K562 (cell line): ENCODE results near the gene AGBL1. TPM values are rescaled to one million over a fixed set of nuclear protein-coding genes. Genes with fewer than 3 reads are reported as not detected.

ENCODE experiments used
- ATAC-seq: fragments of 200-7000 bp; cut with Tn5 transposase; 3 replicates; pipeline ENCODE4 v1.9.1; 2020; ENCODE audit warnings: moderate library complexity
- BruUV-seq: library from RNA; stranded (reverse); fragments of 400-500 nt; replicated peaks from 2 replicates; lab custom pipeline; 2021; lab: Mats Ljungman, UMichigan
- CTCF ChIA-PET: fragments of 300-600 bp; formaldehyde crosslinking; extraction: SDS; loops from one replicate; lab custom pipeline; 2021; ENCODE audit warnings: low intra/inter-chr PET ratio; lab: Yijun Ruan, JAX
- POLR2A ChIA-PET: fragments of 300-600, 350-650 bp; sonication (Branson Sonifier 250); formaldehyde crosslinking; extraction: SDS; loops from one replicate; lab custom pipeline; 2021; ENCODE audit warnings: antibody characterized with exemption, inconsistent platforms; lab: Yijun Ruan, JAX
- DNase-seq, 4 experiments: peaks; one replicate each; pipeline versions ENCODE4 v3.0.0 to v3.0.0-alpha.2; 2011 to 2018; ENCODE audit warnings: low spot score in 3 of 4, mixed read lengths in 3 of 4; ENCODE audit errors: extremely low read depth in 1 of 4
- FAIRE-seq: peaks from 2 replicates; lab custom pipeline; 2011; peaks lifted over from hg19 to GRCh38; lab: Jason Lieb, UNC
- H2AFZ ChIP-seq: 2 replicates; pipeline ENCODE4 v1.6.0; 2011; ENCODE audit warnings: low read depth, low read length, control low read depth, inconsistent platforms
- H3K27ac ChIP-seq: fragments of 200-600 bp; 3 replicates; pipeline ENCODE4 v1.8.0; 2011; ENCODE audit warnings: low read depth, mild to moderate bottlenecking, control low read depth, inconsistent platforms, low read length, moderate library complexity, mixed read lengths; ENCODE audit errors: extremely low read depth
- H3K27me3 ChIP-seq, 2 experiments: fragments of 300-600 bp in 1 of 2; 2 replicates in 1 of 2; 3 replicates in 1 of 2; pipeline versions ENCODE4 v1.6.0 to v1.8.0; 2011; ENCODE audit warnings: inconsistent platforms in 2 of 2, low read length in 2 of 2, mild to moderate bottlenecking in 1 of 2, mixed read lengths in 1 of 2, moderate library complexity in 1 of 2; ENCODE audit not compliant: control insufficient read depth in 2 of 2, insufficient read depth in 2 of 2
- H3K36me3 ChIP-seq: fragments of 300-600 bp; 3 replicates; pipeline ENCODE4 v1.8.0; 2011; ENCODE audit warnings: mild to moderate bottlenecking, low read length, inconsistent platforms; ENCODE audit not compliant: control insufficient read depth, insufficient read depth
- H3K4me1 ChIP-seq, 2 experiments: fragments of 200-600 bp in 1 of 2; replicated peaks in 1 of 2; 2 replicates in 1 of 2; 3 replicates in 1 of 2; pipeline versions ENCODE4 v1.5.1 to v1.8.0; 2011; ENCODE audit warnings: inconsistent platforms in 2 of 2, low read length in 2 of 2, mild to moderate bottlenecking in 1 of 2, mixed read lengths in 1 of 2, moderate library complexity in 1 of 2; ENCODE audit not compliant: control insufficient read depth in 2 of 2, insufficient read depth in 2 of 2
- H3K4me2 ChIP-seq: 2 replicates; pipeline ENCODE4 v1.6.1; 2011; ENCODE audit warnings: low read length, control low read depth, inconsistent platforms, mixed read lengths; ENCODE audit not compliant: insufficient read depth
- H3K4me3 ChIP-seq: fragments of 200-600 bp; sonication (generic), shearing (Covaris generic); 2 replicates; pipeline ENCODE4 v1.5.1; 2016; ENCODE audit warnings: control low read depth, inconsistent platforms
- H3K79me2 ChIP-seq: fragments of 200-600 bp; 3 replicates; pipeline ENCODE4 v1.8.0; 2011; ENCODE audit warnings: low read length, inconsistent platforms; ENCODE audit not compliant: control insufficient read depth, insufficient read depth
- H3K9ac ChIP-seq, 2 experiments: 2 replicates each; pipeline versions ENCODE4 v1.6.0 to v1.6.1; 2011; ENCODE audit warnings: low read depth in 2 of 2, low read length in 2 of 2, control low read depth in 1 of 2, inconsistent platforms in 1 of 2, mild to moderate bottlenecking in 1 of 2, mixed read lengths in 1 of 2; ENCODE audit not compliant: insufficient read depth in 1 of 2
- H3K9me1 ChIP-seq: one replicate; pipeline ENCODE4 v1.6.0; 2011; ENCODE audit warnings: inconsistent platforms, mild to moderate bottlenecking, low read length, moderate library complexity; ENCODE audit not compliant: control insufficient read depth, insufficient read depth
- H3K9me3 ChIP-seq: replicated peaks from 2 replicates; pipeline ENCODE4 v1.5.1; 2011; ENCODE audit warnings: low read depth, low read length, inconsistent platforms; ENCODE audit not compliant: control insufficient read depth, insufficient read depth
- H4K20me1 ChIP-seq: replicated peaks from 2 replicates; pipeline ENCODE4 v1.6.1; 2011; ENCODE audit warnings: low read length, inconsistent platforms, mixed read lengths; ENCODE audit not compliant: control insufficient read depth, insufficient read depth
- HDAC8 ChIP-seq: fragments of 450-650 bp; IDR thresholded peaks from 2 replicates; pipeline ENCODE4 v1.6.1; 2016; ENCODE audit warnings: mild to moderate bottlenecking, missing genetic modification characterization, moderate library complexity, missing compliant biosample characterization
- HNRNPLL ChIP-seq: fragments of 200-400 bp; formaldehyde crosslinking; IDR thresholded peaks from 2 replicates; pipeline ENCODE4 v1.6.1; 2017; ENCODE audit warnings: low read length, low read depth, mild to moderate bottlenecking; ENCODE audit not compliant: poor library complexity, severe bottlenecking
- JUN ChIP-seq, 2 experiments: sonication (generic) in 1 of 2; formaldehyde crosslinking in 1 of 2; IDR thresholded peaks; 2 replicates each; pipeline versions ENCODE4 v1.6.1 to v1.8.0; 2012 to 2022; ENCODE audit warnings: borderline replicate concordance in 2 of 2, mild to moderate bottlenecking in 2 of 2, improper control_type of control experiment in 1 of 2, low read depth in 1 of 2, low read length in 1 of 2, missing genetic modification reagents in 1 of 2
- MBD1 ChIP-seq: fragments of 250-450 bp; sonication (Bioruptor Pico); IDR thresholded peaks from 2 replicates; pipeline ENCODE4 v1.8.0; 2022; ENCODE audit warnings: inconsistent platforms
- PHF21A ChIP-seq: fragments of 450-650 bp; IDR thresholded peaks from 2 replicates; pipeline ENCODE4 v1.6.1; 2017; ENCODE audit warnings: low read depth, borderline replicate concordance
- POLR2AphosphoS2 ChIP-seq: IDR thresholded peaks from 2 replicates; pipeline ENCODE4 v1.6.1; 2012; ENCODE audit warnings: low read length, improper control_type of control experiment
- PRMT5 ChIP-seq: sonication (generic); formaldehyde crosslinking; IDR thresholded peaks from 2 replicates; pipeline ENCODE4 v1.5.0; 2020; ENCODE audit warnings: missing genetic modification reagents
- RBM25 ChIP-seq: fragments of 200-400 bp; formaldehyde crosslinking; IDR thresholded peaks from 2 replicates; pipeline ENCODE4 v1.6.1; 2018; ENCODE audit warnings: low read length, low read depth, moderate library complexity; ENCODE audit not compliant: severe bottlenecking
- SIRT6 ChIP-seq: IDR thresholded peaks from one replicate; pipeline ENCODE4 v1.6.1; 2012; ENCODE audit warnings: low read depth, mild to moderate bottlenecking, control low read depth, inconsistent platforms, low read length, moderate library complexity
- TFAM ChIP-seq: fragments of 250-450 bp; sonication (Bioruptor Pico); conservative IDR thresholded peaks from 2 replicates; pipeline ENCODE4 v1.5.0; 2021; ENCODE audit warnings: mild to moderate bottlenecking, moderate library complexity
- TFAP4 ChIP-seq: sonication (generic); formaldehyde crosslinking; IDR thresholded peaks from 2 replicates; pipeline ENCODE4 v1.8.0; 2022; ENCODE audit warnings: missing genetic modification reagents, mild to moderate bottlenecking, moderate library complexity, borderline replicate concordance
- ZBED1 ChIP-seq: IDR thresholded peaks from 2 replicates; pipeline ENCODE4 v1.6.1; 2014
- ZNF23 ChIP-seq: fragments of 250-450 bp; sonication (Bioruptor Pico); IDR thresholded peaks from 2 replicates; pipeline ENCODE4 v1.4.0; 2020; ENCODE audit warnings: mild to moderate bottlenecking
- ZNF311 ChIP-seq: fragments of 250-450 bp; sonication (Bioruptor Pico); IDR thresholded peaks from 2 replicates; pipeline ENCODE4 v1.4.0; 2020; ENCODE audit warnings: mild to moderate bottlenecking, moderate library complexity
- in situ Hi-C: fragments of 300-500 bp; cut with MboI; formaldehyde crosslinking; loops from 4 replicates; pipeline ENCODE4 v1.15.0; 2018; ENCODE audit warnings: inconsistent platforms, mixed read lengths
- intact Hi-C: fragments of 100-400 bp; cut with micrococcal nuclease; formaldehyde crosslinking; loops from 2 replicates; pipeline ENCODE4 v1.14.2; 2022
- polyA plus RNA-seq, 8 experiments: library from polyadenylated mRNA; depleted of rRNA in 4 of 8; stranded (reverse) in 5 of 8; unstranded in 3 of 8; fragments of >200 nt; fragmentation: Nextera tagmentation in 2 of 8; fragmentation: Illumina TruSeq in 1 of 8; extraction: Ambion mirVana in 2 of 8; extraction: Trizol in 1 of 8; gene quantifications; 2 replicates each; pipeline versions ENCODE4 v1.2.1 to v1.2.3, GENCODE V29; 2011 to 2014; ENCODE audit warnings: inconsistent platforms in 1 of 8, missing spikeins in 1 of 8
- total RNA-seq, 7 experiments: library from RNA; depleted of rRNA in 6 of 7; stranded (reverse); fragments of >200 nt in 6 of 7; fragmentation: Illumina TruSeq in 2 of 7; extraction: Trizol in 2 of 7; gene quantifications; 2 replicates each; pipeline versions ENCODE4 v1.2.1 to v1.2.3, GENCODE V29; 2011 to 2021; ENCODE audit warnings: low replicate concordance in 1 of 7

The AGBL1 gene
- total and polyA plus RNA-seq, 9 of the 15 experiments (the other 6 are each of a cell fraction or from before 2014, with no cell fraction given), result not detected

- FAIRE-seq, result no peak
- Histone ChIP-seq H3K27ac (no peak overlapping the region), H3K36me3 (no peaks in the 10 kb centered on the region), H2AFZ (no peak overlapping the region), H3K9me3 (peaks cover 3% of the 10 kb centered on the region; the same call in 1 of the 2 replicates), H3K79me2 (no peaks in the 10 kb centered on the region), H3K4me1 (no peaks in the 10 kb centered on the region)
- BruUV-seq, result no TSS peak
- POLR2A ChIA-PET, result no interaction called here
- CTCF ChIA-PET, result no interaction called here
- intact Hi-C loops, result no loop called here
- TF ChIP-seq PRMT5 (CRISPR knock-in tag) (no peak), TFAP4 (no peak), POLR2AphosphoS2 (no peak), RBM25 (no peak), SIRT6 (no peak), JUN (IDR thresholded peaks at IDR 0.05; ENCODE audit: borderline replicate concordance, low read depth, low read length) (no peak), JUN (CRISPR knock-in tag; IDR thresholded peaks at IDR 0.05; ENCODE audit: borderline replicate concordance) (no peak), ZNF311 (no peak), HNRNPLL (no peak), TFAM (CRISPR knock-in tag) (no peak), PHF21A (no peak), MBD1 (CRISPR knock-in tag) (no peak), HDAC8 (tag) (no peak), ZBED1 (no peak), ZNF23 (CRISPR knock-in tag) (no peak)
- TF ChIP-seq, all 486 proteins: peak for 0
- ATAC-seq (no peak), DNase-seq (no peak)
- Histone ChIP-seq H3K4me3 (no peak overlapping the region), H3K27me3 (no peaks in the 10 kb centered on the region), H3K9ac (no peak overlapping the region), H3K9me1 (no peaks in the 10 kb centered on the region), H4K20me1 (no peaks in the 10 kb centered on the region), H3K4me2 (no peak overlapping the region)
- in situ Hi-C loops, result no loop called here
These were observed 646.0 kb downstream of the AGBL1 start for GRCh38 chr15:86725628-86726027.
